ENCODE data around the gene STAT4.
A peak's percentile ranks its signal among the peaks of the same experiment; 100 is the strongest.

The STAT4 gene

GRCh38 chr2:191176305-191176704, 25.5 kb upstream of the STAT4 start:
- ChIA-PET POLR2A (ENCODE audit: low non-redundant PET) (no interaction called here), CTCF (no interaction called here)
- TF ChIP-seq CTCF (conservative IDR thresholded peaks at IDR 0.05; ENCODE audit: low read depth): no peak

GRCh38 chr2:191174442-191174841, 23.6 kb upstream of the STAT4 start:
- CTCF ChIA-PET: interaction anchor here (1.1 to 1.4 kb wide), 3 partner anchors 19 to 347 kb away, joined by 4 to 6 read pairs (median 4); no protein-coding TSS in a partner anchor

More at GRCh38 chr2:191176305-191176704, 25.5 kb upstream of the STAT4 start:
- DNase-seq (ENCODE audit: low spot score): no peak
- H3K27ac ChIP-seq: no peak overlapping the region

GRCh38 chr2:191173206-191173605, 22.4 kb upstream of the STAT4 start:
- ChIA-PET POLR2A (ENCODE audit: low non-redundant PET) (no interaction called here), CTCF (interaction anchor here (1.1 to 1.4 kb wide), 2 partner anchors 17 to 121 kb away, joined by 4 to 6 read pairs; no protein-coding TSS in a partner anchor)
- DNase-seq (ENCODE audit: low spot score): no peak
- H3K27ac ChIP-seq: peak overlapping the region; percentile 96
- TF ChIP-seq CTCF (conservative IDR thresholded peaks at IDR 0.05; ENCODE audit: low read depth): no peak

More at GRCh38 chr2:191174442-191174841, 23.6 kb upstream of the STAT4 start:
- POLR2A ChIA-PET (ENCODE audit: low non-redundant PET): no interaction called here
- H3K27ac ChIP-seq: no peak overlapping the region
- DNase-seq (ENCODE audit: low spot score): no peak
- TF ChIP-seq CTCF (conservative IDR thresholded peaks at IDR 0.05; ENCODE audit: low read depth): no peak

GRCh38 chr2:191171708-191172355, 21.0 kb upstream of the STAT4 start:
- no peak for TF ChIP-seq CTCF (conservative IDR thresholded peaks at IDR 0.05; ENCODE audit: low read depth)
- ChIA-PET CTCF (no interaction called here), POLR2A (ENCODE audit: low non-redundant PET) (interaction anchor here (0.5 kb wide), 1 partner anchor 347 kb away, joined by 4 read pairs; no protein-coding TSS in a partner anchor)
- H3K27ac ChIP-seq: peak overlapping the region; percentile 96
- DNase-seq (ENCODE audit: low spot score): peak; percentile 85

GRCh38 chr2:191171286-191171685, 20.5 kb upstream of the STAT4 start:
- ChIA-PET POLR2A (ENCODE audit: low non-redundant PET) (interaction anchor here (0.5 kb wide), 1 partner anchor 347 kb away, joined by 4 read pairs; no protein-coding TSS in a partner anchor), CTCF (no interaction called here)
- no peak for TF ChIP-seq CTCF (conservative IDR thresholded peaks at IDR 0.05; ENCODE audit: low read depth)
- H3K27ac ChIP-seq: peak overlapping the region; percentile 54
- no peak for DNase-seq (ENCODE audit: low spot score)

GRCh38 chr2:191170773-191171172, 20.0 kb upstream of the STAT4 start:
- CTCF ChIA-PET: no interaction called here
- H3K27ac ChIP-seq: no peak overlapping the region
- POLR2A ChIA-PET (ENCODE audit: low non-redundant PET): no interaction called here

More at GRCh38 chr2:191170773-191171172, 20.0 kb upstream of the STAT4 start:
- TF ChIP-seq CTCF (conservative IDR thresholded peaks at IDR 0.05; ENCODE audit: low read depth): no peak
- DNase-seq (ENCODE audit: low spot score): no peak
